Vagina (tissue), 2 donors: Measurements from ENCODE around the gene TP53TG5. TPM values are rescaled to one million over a fixed set of nuclear protein-coding genes. Genes with fewer than 3 reads are reported as not detected.

Source experiments
- DNase-seq, 2 donors: peaks; one replicate each; pipeline ENCODE4 v3.0.0-alpha.2; 2017; ENCODE audit errors: extremely low spot score in 2 of 2
- H3K27ac ChIP-seq: fragments of 200-600 bp; sonication (generic); one replicate; pipeline ENCODE4 v1.5.1; 2019
- H3K27me3 ChIP-seq: fragments of 200-600 bp; sonication (generic); one replicate; pipeline ENCODE4 v1.5.1; 2019
- H3K36me3 ChIP-seq, 2 donors: fragments of 200-600 bp; sonication (generic); one replicate each; pipeline ENCODE4 v1.5.1; 2017 to 2019
- H3K4me1 ChIP-seq: fragments of 200-600 bp; sonication (generic); one replicate; pipeline ENCODE4 v1.5.1; 2019
- H3K4me3 ChIP-seq, 2 donors: fragments of 200-600 bp; sonication (generic); 1 replicate in 1 of 2; 2 replicates in 1 of 2; pipeline ENCODE4 v1.5.1; 2016 to 2019
- H3K9me3 ChIP-seq: fragments of 200-600 bp; sonication (generic); one replicate; pipeline ENCODE4 v1.5.1; 2019
- CTCF ChIP-seq, 3 experiments: fragments of 450-650 bp in 2 of 3; fragments of 200-600 bp in 1 of 3; sonication (generic) in 1 of 3; IDR thresholded peaks; one replicate each; pipeline ENCODE4 v1.5.1; 2017 to 2019; ENCODE audit warnings: antibody characterized with exemption in 3 of 3, mild to moderate bottlenecking in 2 of 3, moderate library complexity in 2 of 3
- POLR2A ChIP-seq, 2 donors: fragments of 450-650 bp; IDR thresholded peaks; one replicate each; pipeline ENCODE4 v1.6.1; 2017; ENCODE audit warnings: antibody characterized with exemption in 2 of 2, mild to moderate bottlenecking in 2 of 2, moderate library complexity in 2 of 2
- POLR2AphosphoS5 ChIP-seq, 2 donors: sonication (generic); formaldehyde crosslinking; IDR thresholded peaks; one replicate each; pipeline ENCODE4 v1.9.0; 2017; ENCODE audit warnings: antibody characterized with exemption in 2 of 2, mild to moderate bottlenecking in 2 of 2, low read depth in 1 of 2; ENCODE audit not compliant: insufficient read depth in 1 of 2
- intact Hi-C: fragments of 100-400 bp; cut with DNase I; formaldehyde crosslinking; loops from one replicate; pipeline ENCODE4 v1.15.1; 2023
- total RNA-seq: library from RNA; depleted of rRNA; stranded (reverse); fragments of >200 nt; gene quantifications from one replicate; pipeline ENCODE4 v1.2.3, GENCODE V29; 2016

The TP53TG5 gene
- not detected for total RNA-seq

GRCh38 chr20:45378191-45378590 lies at the start of gene TP53TG5:
TP53TG5 (minus strand) TSS chr20:45378325; CDS start chr20:45378236, 89 bp downstream.
- DNase-seq = peak in 1 of 2 donors; percentile 62
- H3K9me3 ChIP-seq = no peaks in the 10 kb centered on the region
- no peak within 1 kb of the TSS for H3K27ac ChIP-seq
- H3K4me3 ChIP-seq = no peak within 1 kb of the TSS
- no peak for TF ChIP-seq CTCF (IDR thresholded peaks at IDR 0.05)
- TF ChIP-seq POLR2AphosphoS5 (IDR thresholded peaks at IDR 0.05; ENCODE audit: insufficient read depth in 1 of 2, low read depth in 1 of 2) = no peak
- no peak for TF ChIP-seq POLR2A (IDR thresholded peaks at IDR 0.05)
- intact Hi-C loops = no loop called here
- no peaks in the 10 kb centered on the region for H3K36me3 ChIP-seq
- H3K27me3 ChIP-seq = no peaks in the 10 kb centered on the region
- peaks cover 5% of the 10 kb centered on the region for H3K4me1 ChIP-seq

GRCh38 chr20:45427236-45428149 lies 49.4 kb upstream of the TP53TG5 start:
- H3K9me3 ChIP-seq = no peaks in the 10 kb centered on the region
- TF ChIP-seq POLR2A (IDR thresholded peaks at IDR 0.05) = no peak
- TF ChIP-seq CTCF (IDR thresholded peaks at IDR 0.05) = no peak
- TF ChIP-seq POLR2AphosphoS5 (IDR thresholded peaks at IDR 0.05; ENCODE audit: insufficient read depth in 1 of 2, low read depth in 1 of 2) = no peak
- no peaks in the 10 kb centered on the region for H3K27me3 ChIP-seq
- DNase-seq = no peak
- H3K36me3 ChIP-seq = peaks cover 0 to 35% of the 10 kb centered on the region in 2 donors
- H3K4me3 ChIP-seq = no peak overlapping the region
- no peaks in the 10 kb centered on the region for H3K4me1 ChIP-seq
- intact Hi-C loops = no loop called here
- H3K27ac ChIP-seq = no peak overlapping the region

GRCh38 chr20:45426320-45427016 lies 48.3 kb upstream of the TP53TG5 start:
- Histone ChIP-seq H3K4me3 (no peak overlapping the region), H3K27ac (no peak overlapping the region), H3K4me1 (no peaks in the 10 kb centered on the region), H3K9me3 (no peaks in the 10 kb centered on the region), H3K36me3 (peaks cover 0 to 45% of the 10 kb centered on the region in 2 donors), H3K27me3 (no peaks in the 10 kb centered on the region)
- no peak for DNase-seq
- no peak for TF ChIP-seq POLR2AphosphoS5 (IDR thresholded peaks at IDR 0.05; ENCODE audit: insufficient read depth in 1 of 2, low read depth in 1 of 2)
- no peak for TF ChIP-seq POLR2A (IDR thresholded peaks at IDR 0.05)
- TF ChIP-seq CTCF (IDR thresholded peaks at IDR 0.05) = no peak
- intact Hi-C loops = no loop called here

GRCh38 chr20:45425561-45425960 lies 47.4 kb upstream of the TP53TG5 start:
- no peak overlapping the region for H3K4me3 ChIP-seq
- no peaks in the 10 kb centered on the region for H3K27me3 ChIP-seq
- no peaks in the 10 kb centered on the region for H3K9me3 ChIP-seq
- no peak overlapping the region for H3K27ac ChIP-seq
- DNase-seq = no peak
- TF ChIP-seq CTCF (IDR thresholded peaks at IDR 0.05) (no peak), POLR2A (IDR thresholded peaks at IDR 0.05) (no peak), POLR2AphosphoS5 (IDR thresholded peaks at IDR 0.05; ENCODE audit: insufficient read depth in 1 of 2, low read depth in 1 of 2) (no peak)
- peaks cover 0 to 54% of the 10 kb centered on the region in 2 donors for H3K36me3 ChIP-seq
- intact Hi-C loops = no loop called here
- H3K4me1 ChIP-seq = no peaks in the 10 kb centered on the region
